ENCODE results near the gene TMEM267.
"Not testable (repeated sequence)": the region's sequence is repeated elsewhere in the genome, so short reads cannot be mapped to it uniquely, and the experiment has no call there.

The TMEM267 gene

DNA sequence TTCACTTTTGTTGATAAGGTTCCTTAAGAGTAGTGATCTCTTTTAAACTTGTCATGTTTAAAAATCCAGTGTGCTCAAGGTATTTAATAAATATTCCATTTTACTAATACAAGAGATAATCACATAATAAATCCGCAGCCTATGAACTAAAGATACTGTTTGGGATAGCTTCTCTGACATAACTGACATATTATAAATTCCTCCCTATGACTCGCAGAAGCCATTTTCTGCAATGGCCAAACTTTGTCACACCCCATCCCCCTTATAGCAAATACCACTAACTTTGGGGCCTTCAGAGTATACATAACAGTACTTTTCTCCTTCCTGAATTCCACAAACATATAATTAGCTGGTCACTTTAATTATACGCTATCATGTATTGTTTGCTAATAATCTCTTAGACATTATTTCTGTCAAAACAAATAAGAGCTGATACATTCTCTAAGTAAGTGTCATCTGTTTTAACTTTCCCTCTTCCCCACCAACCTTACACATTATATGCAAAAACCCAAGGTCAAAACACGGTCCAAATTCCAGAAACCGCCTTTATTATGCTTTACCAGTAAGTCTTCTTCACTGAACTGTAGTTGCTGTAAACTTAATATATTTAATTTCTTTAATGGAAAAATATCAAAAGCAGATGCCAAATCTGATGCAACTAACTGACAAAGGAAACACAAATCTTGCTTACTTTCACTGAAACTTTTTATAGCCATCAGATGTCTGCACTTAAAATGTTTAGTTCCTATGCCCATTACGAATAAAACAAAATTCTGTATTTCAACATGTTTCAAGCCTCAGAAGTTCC is 971 bp downstream of the TMEM267 start:
- H3K9me3 ChIP-seq = no peaks in the 10 kb centered on the region
- TF ChIP-seq, protein P1, sequence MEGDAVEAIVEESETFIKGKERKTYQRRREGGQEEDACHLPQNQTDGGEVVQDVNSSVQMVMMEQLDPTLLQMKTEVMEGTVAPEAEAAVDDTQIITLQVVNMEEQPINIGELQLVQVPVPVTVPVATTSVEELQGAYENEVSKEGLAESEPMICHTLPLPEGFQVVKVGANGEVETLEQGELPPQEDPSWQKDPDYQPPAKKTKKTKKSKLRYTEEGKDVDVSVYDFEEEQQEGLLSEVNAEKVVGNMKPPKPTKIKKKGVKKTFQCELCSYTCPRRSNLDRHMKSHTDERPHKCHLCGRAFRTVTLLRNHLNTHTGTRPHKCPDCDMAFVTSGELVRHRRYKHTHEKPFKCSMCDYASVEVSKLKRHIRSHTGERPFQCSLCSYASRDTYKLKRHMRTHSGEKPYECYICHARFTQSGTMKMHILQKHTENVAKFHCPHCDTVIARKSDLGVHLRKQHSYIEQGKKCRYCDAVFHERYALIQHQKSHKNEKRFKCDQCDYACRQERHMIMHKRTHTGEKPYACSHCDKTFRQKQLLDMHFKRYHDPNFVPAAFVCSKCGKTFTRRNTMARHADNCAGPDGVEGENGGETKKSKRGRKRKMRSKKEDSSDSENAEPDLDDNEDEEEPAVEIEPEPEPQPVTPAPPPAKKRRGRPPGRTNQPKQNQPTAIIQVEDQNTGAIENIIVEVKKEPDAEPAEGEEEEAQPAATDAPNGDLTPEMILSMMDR (IDR thresholded peaks at IDR 0.05) = no peak
- peak overlapping the region; percentile 66 to 83 for H3K4me3 ChIP-seq (ENCODE audit: low read depth in 1 of 2, low read length in 1 of 2)
- no peaks in the 10 kb centered on the region for H3K36me3 ChIP-seq
- no peaks in the 10 kb centered on the region for H3K27me3 ChIP-seq
- peaks cover 19 to 20% of the 10 kb centered on the region in 2 experiments for H3K4me1 ChIP-seq (ENCODE audit: control insufficient read depth in 1 of 2, insufficient read depth in 1 of 2, low read depth in 1 of 2, low read length in 1 of 2)
- peak overlapping the region; percentile 95 for H3K27ac ChIP-seq

DNA sequence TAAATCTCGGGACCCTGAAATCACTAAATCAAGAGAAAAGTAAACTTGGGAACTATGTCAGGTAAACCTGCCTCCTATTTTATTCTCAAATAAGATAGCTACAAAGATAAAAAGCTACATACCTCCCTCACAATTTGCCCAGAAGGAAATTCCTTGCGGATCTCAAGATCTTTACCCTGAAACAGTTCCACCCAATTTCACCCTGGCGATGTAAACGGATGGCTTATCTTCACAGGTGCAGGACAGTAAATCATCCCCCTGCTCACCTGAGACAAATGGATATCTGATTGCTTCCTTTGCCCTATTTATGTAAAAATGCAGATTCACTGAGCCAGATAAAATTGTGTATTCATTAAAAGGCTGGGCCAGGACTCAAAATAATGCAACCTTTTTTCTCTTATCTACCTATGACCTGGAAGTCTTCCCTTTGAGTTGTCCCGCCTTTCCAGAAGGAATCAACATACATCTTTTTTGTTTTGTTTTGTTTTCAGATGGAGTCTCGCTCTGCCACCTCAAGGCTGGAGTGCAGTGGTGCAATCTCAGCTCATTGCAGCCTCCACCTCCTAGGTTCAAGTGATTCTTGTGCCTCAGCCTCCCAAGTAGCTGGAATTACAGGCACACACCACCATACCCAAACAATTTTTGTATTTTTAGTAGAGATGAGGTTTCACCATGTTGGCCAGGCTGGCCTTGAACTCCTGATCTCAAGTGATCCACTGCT is 13.8 kb downstream of the TMEM267 start:
- no peak overlapping the region for H3K27ac ChIP-seq
- H3K9me3 ChIP-seq = peaks cover 4% of the 10 kb centered on the region
- TF ChIP-seq, protein P1 (IDR thresholded peaks at IDR 0.05) = no peak
- no peaks in the 10 kb centered on the region for H3K27me3 ChIP-seq
- H3K36me3 ChIP-seq = no peaks in the 10 kb centered on the region
- no peaks in the 10 kb centered on the region for H3K4me1 ChIP-seq (ENCODE audit: control insufficient read depth in 1 of 2, insufficient read depth in 1 of 2, low read depth in 1 of 2, low read length in 1 of 2)
- no peak overlapping the region for H3K4me3 ChIP-seq (ENCODE audit: low read depth in 1 of 2, low read length in 1 of 2)

DNA sequence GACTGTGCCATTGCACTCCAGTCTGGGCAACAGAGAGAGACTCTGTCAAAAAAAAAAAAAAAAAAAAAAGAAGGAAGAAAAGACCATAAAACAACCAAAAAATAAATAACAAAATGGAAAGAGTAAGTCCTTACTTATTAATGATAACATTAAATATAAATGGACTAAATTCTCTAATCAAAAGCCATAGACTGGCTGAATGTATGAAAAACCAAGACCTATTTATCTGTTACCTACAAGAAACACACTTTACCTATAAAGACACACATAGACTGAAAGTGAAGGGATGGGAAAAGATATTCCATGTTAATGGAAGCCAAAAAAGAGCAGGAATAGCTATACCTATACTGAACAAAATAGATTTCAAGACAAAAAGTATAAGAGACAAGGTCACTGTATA is 16.6 kb downstream of the TMEM267 start:
- no peaks in the 10 kb centered on the region for H3K27me3 ChIP-seq
- TF ChIP-seq, protein P1 (IDR thresholded peaks at IDR 0.05) = no peak
- H3K27ac ChIP-seq = no peak overlapping the region
- no peak overlapping the region for H3K4me3 ChIP-seq (ENCODE audit: low read depth in 1 of 2, low read length in 1 of 2)
- H3K4me1 ChIP-seq (ENCODE audit: control insufficient read depth in 1 of 2, insufficient read depth in 1 of 2, low read depth in 1 of 2, low read length in 1 of 2) = no peaks in the 10 kb centered on the region
- H3K36me3 ChIP-seq = no peaks in the 10 kb centered on the region
- H3K9me3 ChIP-seq = peaks cover 4% of the 10 kb centered on the region

DNA sequence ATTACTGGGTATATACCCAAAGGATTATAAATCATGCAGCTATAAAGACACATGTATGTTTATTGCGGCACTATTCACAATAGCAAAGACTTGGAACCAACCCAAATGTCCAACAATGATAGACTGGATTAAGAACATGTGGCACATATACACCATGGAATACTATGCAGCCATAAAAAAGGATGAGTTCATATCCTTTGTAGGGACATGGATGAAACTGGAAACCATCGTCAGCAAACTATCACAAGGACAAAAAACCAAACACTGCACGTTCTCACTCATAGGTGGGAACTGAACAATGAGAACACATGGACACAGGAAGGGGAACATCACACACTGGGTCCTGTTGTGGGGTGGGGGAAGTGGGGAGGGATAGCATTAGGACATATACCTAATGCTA is 18.2 kb downstream of the TMEM267 start:
- H3K4me1 ChIP-seq (ENCODE audit: control insufficient read depth in 1 of 2, insufficient read depth in 1 of 2, low read depth in 1 of 2, low read length in 1 of 2); H3K36me3 ChIP-seq; H3K27ac ChIP-seq; H3K9me3 ChIP-seq; H3K4me3 ChIP-seq (ENCODE audit: low read depth in 1 of 2, low read length in 1 of 2); H3K27me3 ChIP-seq: not testable (repeated sequence)

DNA sequence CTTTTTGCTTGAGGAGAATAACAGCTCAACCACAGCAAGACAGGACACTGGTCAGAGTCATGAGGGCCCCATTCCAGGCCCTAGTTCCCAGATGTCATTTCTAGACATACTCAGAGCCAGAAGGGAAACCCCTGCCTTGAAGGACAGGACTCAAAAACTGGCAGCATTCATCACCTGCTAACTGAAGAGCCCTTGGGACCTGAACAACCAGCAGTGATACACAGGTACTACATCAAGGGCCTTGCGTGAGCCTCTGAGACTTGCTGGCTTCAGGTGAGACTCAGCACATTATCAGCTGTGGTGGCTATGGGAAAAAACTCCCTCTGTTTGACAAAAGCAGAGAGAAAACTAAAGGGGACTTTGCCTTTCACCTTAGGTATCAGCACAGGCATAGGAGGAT is 22.6 kb downstream of the TMEM267 start:
- no peaks in the 10 kb centered on the region for H3K36me3 ChIP-seq
- H3K4me1 ChIP-seq (ENCODE audit: control insufficient read depth in 1 of 2, insufficient read depth in 1 of 2, low read depth in 1 of 2, low read length in 1 of 2) = no peaks in the 10 kb centered on the region
- no peaks in the 10 kb centered on the region for H3K9me3 ChIP-seq
- no peaks in the 10 kb centered on the region for H3K27me3 ChIP-seq
- H3K4me3 ChIP-seq (ENCODE audit: low read depth in 1 of 2, low read length in 1 of 2) = no peak overlapping the region
- no peak overlapping the region for H3K27ac ChIP-seq
- TF ChIP-seq, protein P1 (IDR thresholded peaks at IDR 0.05) = no peak

DNA sequence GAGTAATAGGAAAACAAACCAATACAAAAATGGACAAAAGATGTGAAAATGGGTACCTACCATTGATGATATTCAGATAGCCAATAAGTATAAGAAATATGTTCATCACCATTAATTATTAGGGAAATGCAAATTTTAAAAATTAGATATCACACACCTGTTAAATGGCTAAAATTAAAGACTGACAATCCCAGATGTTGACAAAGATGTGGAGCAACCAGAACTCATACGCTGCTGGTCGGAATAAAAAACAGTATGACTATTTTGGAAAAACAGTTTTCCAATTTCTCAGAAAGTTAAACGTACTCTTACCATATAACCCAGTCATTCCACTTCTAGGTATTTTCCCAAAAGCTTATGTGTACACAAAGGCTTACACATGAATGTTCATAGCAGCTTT is 27.1 kb downstream of the TMEM267 start:
- Histone ChIP-seq H3K27ac (no peak overlapping the region), H3K27me3 (no peaks in the 10 kb centered on the region), H3K9me3 (no peaks in the 10 kb centered on the region), H3K4me3 (ENCODE audit: low read depth in 1 of 2, low read length in 1 of 2) (no peak overlapping the region), H3K36me3 (no peaks in the 10 kb centered on the region), H3K4me1 (ENCODE audit: control insufficient read depth in 1 of 2, insufficient read depth in 1 of 2, low read depth in 1 of 2, low read length in 1 of 2) (no peaks in the 10 kb centered on the region)
- TF ChIP-seq, protein P1 (IDR thresholded peaks at IDR 0.05) = no peak

DNA sequence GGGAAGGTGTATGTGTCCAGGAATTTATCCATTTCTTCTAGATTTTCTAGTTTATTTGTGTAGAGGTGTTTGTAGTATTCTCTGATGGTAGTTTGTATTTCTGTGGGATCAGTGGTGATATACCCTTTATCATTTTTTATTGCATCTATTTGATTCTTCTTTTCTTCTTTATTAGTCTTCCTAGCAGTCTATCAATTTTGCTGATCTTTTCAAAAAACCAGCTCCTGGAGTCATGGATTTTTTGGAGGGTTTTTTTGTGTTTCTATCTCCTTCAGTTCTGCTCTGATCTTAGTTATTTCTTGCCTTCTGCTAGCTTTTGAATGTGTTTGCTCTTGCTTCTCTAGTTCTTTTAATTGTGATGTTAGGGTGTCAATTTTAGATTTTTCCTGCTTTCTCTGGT is 42.1 kb downstream of the TMEM267 start:
- not testable (repeated sequence) for H3K27ac ChIP-seq; H3K27me3 ChIP-seq; H3K36me3 ChIP-seq; H3K4me3 ChIP-seq (ENCODE audit: low read depth in 1 of 2, low read length in 1 of 2); H3K4me1 ChIP-seq (ENCODE audit: control insufficient read depth in 1 of 2, insufficient read depth in 1 of 2, low read depth in 1 of 2, low read length in 1 of 2); H3K9me3 ChIP-seq
